DOHH2 (cell line): Measurements from ENCODE around the gene PCLO.

Source experiments
- EZH2phosphoT487 ChIP-seq: fragments of 200-600 bp; sonication (generic); IDR thresholded peaks from 2 replicates; pipeline ENCODE4 v1.6.1; 2017; ENCODE audit warnings: borderline replicate concordance, mild to moderate bottlenecking, antibody characterized with exemption, low read length, moderate library complexity, mixed read lengths
- TF ChIP-seq, protein P1 (sequence below): fragments of 200-600 bp; sonication (generic); IDR thresholded peaks from one replicate; pipeline ENCODE4 v1.5.1; 2014; ENCODE audit warnings: antibody characterized with exemption, mild to moderate bottlenecking, low read depth, low read length; ENCODE audit not compliant: poor library complexity, severe bottlenecking

DNA sequence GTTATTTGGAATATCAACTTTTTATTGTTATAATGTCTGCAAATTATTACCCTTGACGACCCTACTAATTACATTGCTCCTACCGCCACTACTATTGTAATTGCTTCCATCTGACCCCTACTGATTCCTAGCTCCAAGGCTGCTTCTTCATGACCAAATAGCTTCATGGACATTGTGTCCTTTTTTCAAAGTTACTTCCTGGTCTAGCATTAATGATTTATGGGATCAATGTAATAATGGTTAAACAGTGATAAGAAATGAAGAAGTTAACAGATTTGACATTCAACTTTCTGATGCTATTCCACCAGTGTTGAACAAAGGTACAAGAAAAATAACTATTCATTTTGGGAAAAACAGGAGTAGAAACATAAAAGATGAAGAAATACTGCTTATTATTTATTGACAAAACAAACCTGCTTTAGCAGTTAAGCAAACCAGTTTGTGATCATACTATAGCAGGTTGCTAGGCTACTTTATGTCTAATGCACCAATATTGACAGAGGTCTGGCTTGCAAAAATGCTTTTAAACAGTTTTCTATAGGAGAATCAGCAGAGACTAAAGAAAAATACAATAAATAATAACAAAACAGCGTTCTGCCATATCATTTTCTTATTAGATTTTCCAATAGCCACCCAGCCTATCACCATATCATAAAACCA lies 125.8 kb downstream of the PCLO start:
- TF ChIP-seq, protein P1, sequence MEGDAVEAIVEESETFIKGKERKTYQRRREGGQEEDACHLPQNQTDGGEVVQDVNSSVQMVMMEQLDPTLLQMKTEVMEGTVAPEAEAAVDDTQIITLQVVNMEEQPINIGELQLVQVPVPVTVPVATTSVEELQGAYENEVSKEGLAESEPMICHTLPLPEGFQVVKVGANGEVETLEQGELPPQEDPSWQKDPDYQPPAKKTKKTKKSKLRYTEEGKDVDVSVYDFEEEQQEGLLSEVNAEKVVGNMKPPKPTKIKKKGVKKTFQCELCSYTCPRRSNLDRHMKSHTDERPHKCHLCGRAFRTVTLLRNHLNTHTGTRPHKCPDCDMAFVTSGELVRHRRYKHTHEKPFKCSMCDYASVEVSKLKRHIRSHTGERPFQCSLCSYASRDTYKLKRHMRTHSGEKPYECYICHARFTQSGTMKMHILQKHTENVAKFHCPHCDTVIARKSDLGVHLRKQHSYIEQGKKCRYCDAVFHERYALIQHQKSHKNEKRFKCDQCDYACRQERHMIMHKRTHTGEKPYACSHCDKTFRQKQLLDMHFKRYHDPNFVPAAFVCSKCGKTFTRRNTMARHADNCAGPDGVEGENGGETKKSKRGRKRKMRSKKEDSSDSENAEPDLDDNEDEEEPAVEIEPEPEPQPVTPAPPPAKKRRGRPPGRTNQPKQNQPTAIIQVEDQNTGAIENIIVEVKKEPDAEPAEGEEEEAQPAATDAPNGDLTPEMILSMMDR = no peak
- TF ChIP-seq EZH2phosphoT487 = no peak
